DMS 273 (cell line): Measurements from ENCODE around the gene FAIM2.
A peak's percentile ranks its signal among the peaks of the same experiment; 100 is the strongest.

Source experiments
- DNase-seq: peaks from one replicate; lab custom pipeline; 2025; ENCODE audit not compliant: unreplicated experiment; lab: John Stamatoyannopoulos, UW

The FAIM2 gene

GRCh38 chr12:49827401-49828099, 76.2 kb downstream of the FAIM2 start:
- peak; percentile 85 for DNase-seq

- DNase-seq: no peak
These were observed 76.7 kb downstream of the FAIM2 start for GRCh38 chr12:49827051-49827400.

GRCh38 chr12:49825971-49826421, 77.7 kb downstream of the FAIM2 start:
- DNase-seq: no peak

GRCh38 chr12:49825360-49825970, 78.2 kb downstream of the FAIM2 start:
- DNase-seq: peak; percentile 14

- no peak for DNase-seq
These were observed 78.8 kb downstream of the FAIM2 start for GRCh38 chr12:49824895-49825294.

- no peak for DNase-seq
These were observed 79.3 kb downstream of the FAIM2 start for GRCh38 chr12:49824416-49824815.

GRCh38 chr12:49823951-49824350, 79.7 kb downstream of the FAIM2 start:
- no peak for DNase-seq

GRCh38 chr12:49823350-49823749, 80.3 kb downstream of the FAIM2 start:
- no peak for DNase-seq

- peak; percentile 11 for DNase-seq
These were observed 82.1 kb downstream of the FAIM2 start for GRCh38 chr12:49821373-49822287.

GRCh38 chr12:49819786-49820185, 83.9 kb downstream of the FAIM2 start:
- no peak for DNase-seq

- no peak for DNase-seq
These were observed 85.3 kb downstream of the FAIM2 start for GRCh38 chr12:49818241-49818895.
